Small intestine (tissue), 7 donors: ENCODE results near the gene ASPN. TPM values are rescaled to one million over a fixed set of nuclear protein-coding genes. Genes with fewer than 3 reads are reported as not detected.

Experiments used
- DNase-seq, 2 donors: peaks; one replicate each; pipeline versions ENCODE4 v3.0.0 to v3.0.0-alpha.2; 2013
- FAIRE-seq: peaks from 2 replicates; lab custom pipeline; 2012; peaks lifted over from hg19 to GRCh38; lab: Jason Lieb, UNC
- H3K27ac ChIP-seq, 3 donors: one replicate each; pipeline ENCODE4 v1.5.1; 2013; ENCODE audit warnings: low read length in 2 of 3, mild to moderate bottlenecking in 2 of 3, control low read depth in 1 of 3, inconsistent platforms in 1 of 3, low read depth in 1 of 3, moderate library complexity in 1 of 3
- H3K27me3 ChIP-seq, 3 donors: one replicate each; pipeline ENCODE4 v1.6.1; 2013; ENCODE audit warnings: low read length in 3 of 3, inconsistent platforms in 1 of 3; ENCODE audit not compliant: control insufficient read depth in 3 of 3, insufficient read depth in 3 of 3
- H3K36me3 ChIP-seq, 3 donors: one replicate each; pipeline ENCODE4 v1.6.1; 2013; ENCODE audit warnings: low read length in 3 of 3, inconsistent platforms in 1 of 3, low read depth in 1 of 3, mild to moderate bottlenecking in 1 of 3, moderate library complexity in 1 of 3; ENCODE audit not compliant: control insufficient read depth in 3 of 3, insufficient read depth in 2 of 3
- H3K4me1 ChIP-seq, 3 donors: one replicate each; pipeline ENCODE4 v1.6.1; 2013; ENCODE audit warnings: low read length in 2 of 3, inconsistent platforms in 1 of 3, low read depth in 1 of 3, mild to moderate bottlenecking in 1 of 3, moderate library complexity in 1 of 3; ENCODE audit not compliant: control insufficient read depth in 3 of 3, insufficient read depth in 2 of 3
- H3K4me3 ChIP-seq, 3 donors: one replicate each; pipeline ENCODE4 v1.5.1; 2013; ENCODE audit warnings: low read length in 3 of 3, control low read depth in 1 of 3, inconsistent platforms in 1 of 3, low read depth in 1 of 3, mild to moderate bottlenecking in 1 of 3, moderate library complexity in 1 of 3
- H3K9me3 ChIP-seq, 2 donors: one replicate each; pipeline ENCODE4 v1.6.1; 2013; ENCODE audit warnings: low read depth in 1 of 2, low read length in 1 of 2; ENCODE audit not compliant: control insufficient read depth in 2 of 2, insufficient read depth in 1 of 2
- WGBS, 3 donors: extraction: QIAGEN DNeasy Blood & Tissue Kit; methylation state at CpG; one replicate each; pipeline ENCODE4 v1.1.7; 2013; 5-methylcytosine and 5-hydroxymethylcytosine counted together
- polyA plus RNA-seq, 4 donors: library from polyadenylated mRNA; stranded (reverse) in 3 of 4; unstranded in 1 of 4; fragments of 200-250 nt in 3 of 4; fragments of 120-200 nt in 1 of 4; gene quantifications; one replicate each; pipeline versions ENCODE4 v1.2.1 to v1.2.3, GENCODE V29; 2013
- donor health status: healthy with polysubstance abuse.
- donor health status: control.
- donor health status: control.
- donor health status: Bipolar disorder and iron deficiency.
- donor health status: healthy.

The ASPN gene
- polyA plus RNA-seq, 4 donors, result 0.22 to 8.9 (median 2.2) TPM

DNA sequence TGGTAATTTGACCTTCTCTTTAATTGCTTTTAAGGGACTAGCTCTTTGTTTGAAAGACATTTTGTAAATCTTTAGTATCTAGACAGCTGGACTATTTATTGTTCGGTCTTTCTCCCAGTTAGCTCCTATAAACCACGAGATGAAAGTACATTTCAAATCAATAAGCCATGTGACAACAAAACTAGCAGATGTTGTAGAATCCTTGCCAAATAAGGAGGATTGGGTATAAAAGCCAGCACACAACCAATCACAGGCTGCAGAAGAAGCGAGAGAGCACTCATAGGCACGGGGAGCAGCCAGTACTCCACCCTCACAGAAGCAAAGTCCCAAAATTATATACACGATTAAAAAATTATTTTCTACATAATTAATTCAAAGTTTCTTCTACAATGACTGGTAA, 50.0 kb downstream of the ASPN start:
- Histone ChIP-seq H3K9me3 (peaks cover 0 to 2% of the 10 kb centered on the region in 2 donors), H3K27ac (no peak overlapping the region), H3K4me1 (no peaks in the 10 kb centered on the region), H3K27me3 (no peaks in the 10 kb centered on the region), H3K36me3 (no peaks in the 10 kb centered on the region), H3K4me3 (no peak overlapping the region)
- DNase-seq (no peak), FAIRE-seq (no peak)
- WGBS, 3 donors, result 74 to 83% (median 74%) methylated on average over 5 of the region's 5 CpGs

- DNase-seq (no peak), FAIRE-seq (no peak)
- no peaks in the 10 kb centered on the region for H3K4me1 ChIP-seq
- no peak overlapping the region for H3K27ac ChIP-seq
- peaks cover 0 to 2% of the 10 kb centered on the region in 2 donors for H3K9me3 ChIP-seq
- 50 to 55% (median 54%) methylated on average over 2 of the region's 2 CpGs for WGBS, 3 donors
- H3K27me3 ChIP-seq, result no peaks in the 10 kb centered on the region
- no peak overlapping the region for H3K4me3 ChIP-seq
- H3K36me3 ChIP-seq, result no peaks in the 10 kb centered on the region
These were observed 52.5 kb downstream of the ASPN start for GRCh38 chr9:92429836-92430235.

- no peaks in the 10 kb centered on the region for H3K36me3 ChIP-seq
- 51 to 80% (median 64%) methylated on average over 5 of the region's 5 CpGs for WGBS, 3 donors
- H3K4me1 ChIP-seq, result no peaks in the 10 kb centered on the region
- H3K27me3 ChIP-seq, result no peaks in the 10 kb centered on the region
- no peak overlapping the region for H3K4me3 ChIP-seq
- no peak for FAIRE-seq
- peak overlapping the region in 1 of 3 donors; percentile 38 for H3K27ac ChIP-seq
- H3K9me3 ChIP-seq, result peaks cover 0 to 2% of the 10 kb centered on the region in 2 donors
- DNase-seq, result peak in 1 of 2 donors; percentile 10
These were observed 55.7 kb downstream of the ASPN start for GRCh38 chr9:92426501-92427145.

DNA sequence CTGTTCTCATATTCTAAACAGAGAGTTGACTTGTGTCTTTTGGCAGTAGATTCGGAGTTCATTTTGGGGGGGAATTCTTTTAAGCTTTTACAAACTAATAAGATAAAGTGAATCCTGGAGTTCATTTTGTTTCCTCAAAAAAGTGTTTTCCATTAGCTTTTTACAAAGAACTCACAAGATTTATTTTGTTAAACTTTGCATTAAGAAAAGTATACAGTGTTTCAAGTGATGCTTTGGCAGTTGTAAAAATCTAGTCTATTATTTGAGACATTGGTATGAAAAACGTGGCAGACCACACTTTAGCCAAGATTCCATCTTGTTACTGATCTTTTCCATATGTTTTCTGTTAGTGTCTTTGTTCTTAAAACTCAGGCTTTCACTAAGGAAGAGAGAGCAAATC, 56.8 kb downstream of the ASPN start:
- WGBS, 3 donors, result 50 to 83% (median 81%) methylated on average over 2 of the region's 2 CpGs
- Histone ChIP-seq H3K27me3 (no peaks in the 10 kb centered on the region), H3K4me3 (no peak overlapping the region), H3K36me3 (no peaks in the 10 kb centered on the region), H3K27ac (peak overlapping the region in 1 of 3 donors; percentile 42), H3K4me1 (no peaks in the 10 kb centered on the region), H3K9me3 (peaks cover 0 to 2% of the 10 kb centered on the region in 2 donors)
- DNase-seq (peak in 1 of 2 donors; percentile 21), FAIRE-seq (no peak)

DNA sequence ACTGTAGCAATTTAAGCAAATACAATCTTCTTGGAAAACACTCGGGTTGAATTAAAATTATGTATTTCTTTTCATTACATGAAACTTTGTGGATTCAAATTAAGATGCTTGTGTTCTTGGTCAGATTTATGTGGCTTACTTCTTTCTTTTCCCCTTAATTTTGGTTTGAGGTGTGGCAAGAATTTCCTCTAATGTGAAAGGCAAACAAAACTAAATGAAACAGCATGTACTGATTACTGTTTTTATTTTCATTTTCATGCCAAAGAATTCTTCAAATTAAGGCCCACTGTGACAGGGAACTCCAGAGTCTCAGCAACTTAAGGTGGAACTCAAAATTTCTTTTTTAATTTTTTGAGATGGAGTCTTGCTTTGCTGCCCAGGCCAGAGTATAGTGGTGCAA, 58.0 kb downstream of the ASPN start, which contains the start of gene OMD:
Gene OMD, minus strand, starts transcription at position 132 of the 400 bp plus-strand sequence. CDS start 6,913 bp downstream, outside the sequence.
- H3K27me3 ChIP-seq, result no peaks in the 10 kb centered on the region
- WGBS, 3 donors, result 63 to 84% (median 79%) methylated on average over 1 of the region's 1 CpG
- peaks cover 0 to under 1% of the 10 kb centered on the region in 2 donors for H3K9me3 ChIP-seq
- H3K36me3 ChIP-seq, result no peaks in the 10 kb centered on the region
- DNase-seq (no peak), FAIRE-seq (no peak)
- no peaks in the 10 kb centered on the region for H3K4me1 ChIP-seq
- H3K4me3 ChIP-seq, result no peak within 1 kb of the TSS
- H3K27ac ChIP-seq, result peak within 1 kb of the TSS in 1 of 3 donors; percentile 33

DNA sequence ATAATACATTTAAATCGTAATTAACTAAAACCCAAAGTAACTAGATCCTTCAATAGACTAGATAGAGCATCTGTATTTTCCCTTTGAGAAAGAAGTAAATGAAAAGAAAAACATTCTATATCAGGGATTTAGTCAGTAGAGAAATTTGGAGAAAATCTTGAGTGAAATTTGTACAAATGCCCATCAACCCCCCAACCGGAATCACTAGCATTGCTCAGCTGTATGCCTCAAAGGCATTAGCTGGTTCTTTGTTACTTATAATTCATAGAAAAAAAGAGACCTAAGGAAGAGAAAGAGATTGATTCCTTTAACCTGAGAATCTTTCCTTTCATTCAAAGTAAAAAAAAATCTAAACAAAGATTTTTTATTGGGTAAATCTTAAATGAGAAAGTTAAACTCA, 58.7 kb downstream of the ASPN start:
- WGBS, 3 donors, result 92 to 94% (median 93%) methylated on average over 2 of the region's 2 CpGs
- DNase-seq (no peak), FAIRE-seq (no peak)
- H3K4me3 ChIP-seq, result no peak overlapping the region
- no peak overlapping the region for H3K27ac ChIP-seq
- H3K4me1 ChIP-seq, result no peaks in the 10 kb centered on the region
- H3K9me3 ChIP-seq, result no peaks in the 10 kb centered on the region
- no peaks in the 10 kb centered on the region for H3K36me3 ChIP-seq
- H3K27me3 ChIP-seq, result no peaks in the 10 kb centered on the region

DNA sequence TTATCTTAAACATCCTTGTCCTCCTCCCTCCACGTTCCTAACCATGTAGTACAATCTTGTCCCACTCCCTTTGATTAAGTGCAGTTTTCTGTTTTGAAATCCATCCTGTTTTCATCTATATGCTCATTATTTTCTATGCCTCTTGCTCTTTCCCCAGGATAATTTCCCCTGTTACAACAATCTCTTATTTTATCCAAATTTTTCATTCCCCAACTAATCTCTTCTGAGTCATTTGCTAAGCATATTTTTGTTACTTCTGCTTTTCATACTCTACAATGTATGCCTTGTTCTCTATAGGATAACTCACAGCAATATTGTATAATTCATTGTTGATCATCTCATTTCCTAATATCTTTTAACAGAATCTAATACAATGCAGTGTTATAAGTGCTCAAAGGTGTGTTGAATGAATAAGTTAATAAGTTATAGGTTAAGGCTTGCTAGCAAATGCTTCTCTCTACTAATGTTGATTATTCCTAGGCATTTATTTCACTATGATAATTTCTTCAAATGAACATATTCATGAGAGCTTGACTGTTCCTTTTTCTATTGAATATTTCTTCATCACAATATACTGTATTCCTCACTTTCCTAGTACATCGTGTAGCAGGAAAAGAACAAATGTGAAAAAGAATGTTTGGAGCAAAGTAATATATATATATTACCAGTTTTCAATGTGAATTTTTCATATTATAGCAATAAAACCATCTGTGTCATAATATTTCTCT, 59.5 kb downstream of the ASPN start:
- Histone ChIP-seq H3K4me1 (no peaks in the 10 kb centered on the region), H3K27me3 (no peaks in the 10 kb centered on the region), H3K36me3 (no peaks in the 10 kb centered on the region), H3K4me3 (no peak overlapping the region), H3K27ac (no peak overlapping the region), H3K9me3 (no peaks in the 10 kb centered on the region)
- DNase-seq (no peak), FAIRE-seq (no peak)
- 83 to 88% (median 85%) methylated on average over 2 of the region's 2 CpGs for WGBS, 3 donors

- DNase-seq, result no peak
- Histone ChIP-seq H3K4me1 (no peaks in the 10 kb centered on the region), H3K36me3 (no peaks in the 10 kb centered on the region), H3K27ac (no peak overlapping the region), H3K9me3 (no peaks in the 10 kb centered on the region), H3K4me3 (no peak overlapping the region), H3K27me3 (no peaks in the 10 kb centered on the region)
- 41 to 86% (median 58%) methylated on average over 1 of the region's 1 CpG for WGBS, 3 donors
- no peak for FAIRE-seq
These were observed 67.7 kb downstream of the ASPN start for GRCh38 chr9:92414566-92414965.
